Upper lobe of right lung (tissue), 1 donor: ENCODE measurements around the gene TRAF7. TPM values are rescaled to one million over a fixed set of nuclear protein-coding genes. Genes with fewer than 3 reads are reported as not detected.

Experiments used
- ATAC-seq: fragments of 200-7000 bp; cut with Tn5 transposase; one replicate; pipeline ENCODE4 v1.9.1; 2020; ENCODE audit warnings: mild to moderate bottlenecking, moderate library complexity
- DNase-seq: peaks from one replicate; pipeline ENCODE4 v3.0.0-alpha.2; 2020
- H3K27ac ChIP-seq: fragments of 200-600 bp; one replicate; pipeline ENCODE4 v1.8.0; 2022
- H3K27me3 ChIP-seq: fragments of 200-600 bp; one replicate; pipeline ENCODE4 v1.8.0; 2022; ENCODE audit warnings: mild to moderate bottlenecking
- H3K36me3 ChIP-seq: fragments of 200-600 bp; one replicate; pipeline ENCODE4 v1.8.0; 2022
- H3K4me1 ChIP-seq: fragments of 200-600 bp; one replicate; pipeline ENCODE4 v1.8.0; 2022
- H3K4me3 ChIP-seq: fragments of 200-600 bp; one replicate; pipeline ENCODE4 v1.8.0; 2022; ENCODE audit warnings: mild to moderate bottlenecking
- H3K9me3 ChIP-seq: fragments of 200-600 bp; one replicate; pipeline ENCODE4 v1.8.0; 2022
- intact Hi-C: fragments of 100-400 bp; cut with DNase I; formaldehyde crosslinking; loops from one replicate; pipeline ENCODE4 v1.11.0; 2022
- total RNA-seq: library from RNA; stranded (reverse); fragmentation: NEBNext Ultra II Directional; extraction: Animal tissue kit (Norgen Biotek cat#: 25700); gene quantifications from one replicate; pipeline ENCODE4 v1.2.1, GENCODE V29; 2021
- TF ChIP-seq, protein P1 (sequence below): fragments of 200-600 bp; IDR thresholded peaks from one replicate; pipeline ENCODE4 v1.8.0; 2022; ENCODE audit warnings: antibody characterized with exemption
- donor health status: DM: no; HTN: yes; CAD: no; lungs with severe emphysema.

The TRAF7 gene
- total RNA-seq, 1 donor from 2014 or later: 64.3 TPM

- Histone ChIP-seq H3K27me3 (no peaks in the 10 kb centered on the region), H3K4me1 (peaks cover 24% of the 10 kb centered on the region), H3K27ac (peak overlapping the region; percentile 82), H3K9me3 (no peaks in the 10 kb centered on the region), H3K36me3 (peaks cover 30% of the 10 kb centered on the region), H3K4me3 (no peak overlapping the region)
- intact Hi-C loops: no loop called here
- TF ChIP-seq, protein P1, sequence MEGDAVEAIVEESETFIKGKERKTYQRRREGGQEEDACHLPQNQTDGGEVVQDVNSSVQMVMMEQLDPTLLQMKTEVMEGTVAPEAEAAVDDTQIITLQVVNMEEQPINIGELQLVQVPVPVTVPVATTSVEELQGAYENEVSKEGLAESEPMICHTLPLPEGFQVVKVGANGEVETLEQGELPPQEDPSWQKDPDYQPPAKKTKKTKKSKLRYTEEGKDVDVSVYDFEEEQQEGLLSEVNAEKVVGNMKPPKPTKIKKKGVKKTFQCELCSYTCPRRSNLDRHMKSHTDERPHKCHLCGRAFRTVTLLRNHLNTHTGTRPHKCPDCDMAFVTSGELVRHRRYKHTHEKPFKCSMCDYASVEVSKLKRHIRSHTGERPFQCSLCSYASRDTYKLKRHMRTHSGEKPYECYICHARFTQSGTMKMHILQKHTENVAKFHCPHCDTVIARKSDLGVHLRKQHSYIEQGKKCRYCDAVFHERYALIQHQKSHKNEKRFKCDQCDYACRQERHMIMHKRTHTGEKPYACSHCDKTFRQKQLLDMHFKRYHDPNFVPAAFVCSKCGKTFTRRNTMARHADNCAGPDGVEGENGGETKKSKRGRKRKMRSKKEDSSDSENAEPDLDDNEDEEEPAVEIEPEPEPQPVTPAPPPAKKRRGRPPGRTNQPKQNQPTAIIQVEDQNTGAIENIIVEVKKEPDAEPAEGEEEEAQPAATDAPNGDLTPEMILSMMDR: no peak
- DNase-seq (no peak), ATAC-seq (no peak)
Observed at GRCh38 chr16:2211923-2212347, 56.4 kb downstream of the TRAF7 start.

GRCh38 chr16:2212362-2213324 is 57.1 kb downstream of the TRAF7 start:
- Histone ChIP-seq H3K27me3 (no peaks in the 10 kb centered on the region), H3K4me3 (peak overlapping the region; percentile 78)
- ATAC-seq: peak; percentile 32

GRCh38 chr16:2213817-2214718 is 58.5 kb downstream of the TRAF7 start:
- H3K9me3 ChIP-seq: no peaks in the 10 kb centered on the region
- TF ChIP-seq, protein P1: no peak
- intact Hi-C loops: no loop called here
- peaks cover 10% of the 10 kb centered on the region for H3K36me3 ChIP-seq
- ATAC-seq (no peak), DNase-seq (no peak)
- H3K4me3 ChIP-seq: peak overlapping the region; percentile 78
- peaks cover 23% of the 10 kb centered on the region for H3K4me1 ChIP-seq
- no peaks in the 10 kb centered on the region for H3K27me3 ChIP-seq
- H3K27ac ChIP-seq: peak overlapping the region; percentile 82

More at GRCh38 chr16:2212362-2213324, 57.1 kb downstream of the TRAF7 start:
- peaks cover 24% of the 10 kb centered on the region for H3K36me3 ChIP-seq
- DNase-seq: peak; percentile 83
- TF ChIP-seq, protein P1: no peak
- no peaks in the 10 kb centered on the region for H3K9me3 ChIP-seq
- intact Hi-C loops: no loop called here
- peak overlapping the region; percentile 82 for H3K27ac ChIP-seq
- H3K4me1 ChIP-seq: peaks cover 23% of the 10 kb centered on the region

DNA sequence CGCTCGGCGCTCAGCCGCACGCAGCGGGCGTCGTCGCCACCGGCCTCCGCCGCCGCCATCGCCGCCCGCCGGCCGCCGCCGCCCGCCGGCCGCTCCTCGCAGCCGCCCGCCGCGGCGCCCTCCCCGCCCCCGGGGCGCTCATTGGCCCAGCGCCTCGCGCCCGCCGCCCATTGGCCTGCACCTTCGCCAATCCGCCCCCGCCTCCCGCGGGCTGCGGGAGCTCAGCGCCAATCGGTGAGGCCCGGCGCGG is 59.1 kb downstream of the TRAF7 start, which contains the start of gene PGP:
PGP (minus strand) TSS at position 122 of the 250 bp plus-strand sequence; CDS start at position 59, 63 bp downstream.
- TF ChIP-seq, protein P1: no peak
- Histone ChIP-seq H3K27me3 (no peaks in the 10 kb centered on the region), H3K9me3 (no peaks in the 10 kb centered on the region), H3K4me3 (peak within 1 kb of the TSS; percentile 78), H3K27ac (peak within 1 kb of the TSS; percentile 96), H3K4me1 (peaks cover 23% of the 10 kb centered on the region), H3K36me3 (peaks cover 4% of the 10 kb centered on the region)
- peak; percentile 93 for ATAC-seq
- DNase-seq: no peak
- intact Hi-C loops: no loop called here

DNA sequence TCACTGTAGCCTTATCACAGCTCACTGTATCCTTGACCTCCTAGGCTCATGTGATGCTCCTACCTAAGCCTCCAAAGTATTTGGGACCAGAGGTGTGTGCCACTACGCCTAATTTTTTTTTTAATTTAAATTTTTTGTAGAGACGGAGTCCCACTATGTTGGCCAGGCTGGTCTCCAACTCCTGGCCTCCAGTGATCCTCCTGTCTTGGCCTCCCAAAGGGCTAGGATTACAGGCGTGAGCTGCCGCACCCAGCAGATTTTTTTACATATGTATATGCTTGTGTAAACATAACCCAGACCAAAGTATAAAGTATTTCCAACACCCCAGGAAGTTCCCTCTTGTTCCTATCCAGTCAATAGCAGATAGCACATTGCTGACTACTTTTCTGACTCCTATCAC is 60.7 kb downstream of the TRAF7 start:
- ATAC-seq (no peak), DNase-seq (no peak)
- no peak overlapping the region for H3K27ac ChIP-seq
- H3K27me3 ChIP-seq: no peaks in the 10 kb centered on the region
- no peaks in the 10 kb centered on the region for H3K9me3 ChIP-seq
- H3K4me3 ChIP-seq: no peak overlapping the region
- intact Hi-C loops: no loop called here
- H3K36me3 ChIP-seq: no peaks in the 10 kb centered on the region
- H3K4me1 ChIP-seq: peaks cover 23% of the 10 kb centered on the region
- TF ChIP-seq, protein P1: no peak
